ENCODE measurements around the gene USP9X.
A peak's percentile ranks its signal among the peaks of the same experiment; 100 is the strongest.
"Not testable (repeated sequence)": the region's sequence is repeated elsewhere in the genome, so short reads cannot be mapped to it uniquely, and the experiment has no call there.

The USP9X gene, protein sequence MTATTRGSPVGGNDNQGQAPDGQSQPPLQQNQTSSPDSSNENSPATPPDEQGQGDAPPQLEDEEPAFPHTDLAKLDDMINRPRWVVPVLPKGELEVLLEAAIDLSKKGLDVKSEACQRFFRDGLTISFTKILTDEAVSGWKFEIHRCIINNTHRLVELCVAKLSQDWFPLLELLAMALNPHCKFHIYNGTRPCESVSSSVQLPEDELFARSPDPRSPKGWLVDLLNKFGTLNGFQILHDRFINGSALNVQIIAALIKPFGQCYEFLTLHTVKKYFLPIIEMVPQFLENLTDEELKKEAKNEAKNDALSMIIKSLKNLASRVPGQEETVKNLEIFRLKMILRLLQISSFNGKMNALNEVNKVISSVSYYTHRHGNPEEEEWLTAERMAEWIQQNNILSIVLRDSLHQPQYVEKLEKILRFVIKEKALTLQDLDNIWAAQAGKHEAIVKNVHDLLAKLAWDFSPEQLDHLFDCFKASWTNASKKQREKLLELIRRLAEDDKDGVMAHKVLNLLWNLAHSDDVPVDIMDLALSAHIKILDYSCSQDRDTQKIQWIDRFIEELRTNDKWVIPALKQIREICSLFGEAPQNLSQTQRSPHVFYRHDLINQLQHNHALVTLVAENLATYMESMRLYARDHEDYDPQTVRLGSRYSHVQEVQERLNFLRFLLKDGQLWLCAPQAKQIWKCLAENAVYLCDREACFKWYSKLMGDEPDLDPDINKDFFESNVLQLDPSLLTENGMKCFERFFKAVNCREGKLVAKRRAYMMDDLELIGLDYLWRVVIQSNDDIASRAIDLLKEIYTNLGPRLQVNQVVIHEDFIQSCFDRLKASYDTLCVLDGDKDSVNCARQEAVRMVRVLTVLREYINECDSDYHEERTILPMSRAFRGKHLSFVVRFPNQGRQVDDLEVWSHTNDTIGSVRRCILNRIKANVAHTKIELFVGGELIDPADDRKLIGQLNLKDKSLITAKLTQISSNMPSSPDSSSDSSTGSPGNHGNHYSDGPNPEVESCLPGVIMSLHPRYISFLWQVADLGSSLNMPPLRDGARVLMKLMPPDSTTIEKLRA (N-terminal part only)

DNA sequence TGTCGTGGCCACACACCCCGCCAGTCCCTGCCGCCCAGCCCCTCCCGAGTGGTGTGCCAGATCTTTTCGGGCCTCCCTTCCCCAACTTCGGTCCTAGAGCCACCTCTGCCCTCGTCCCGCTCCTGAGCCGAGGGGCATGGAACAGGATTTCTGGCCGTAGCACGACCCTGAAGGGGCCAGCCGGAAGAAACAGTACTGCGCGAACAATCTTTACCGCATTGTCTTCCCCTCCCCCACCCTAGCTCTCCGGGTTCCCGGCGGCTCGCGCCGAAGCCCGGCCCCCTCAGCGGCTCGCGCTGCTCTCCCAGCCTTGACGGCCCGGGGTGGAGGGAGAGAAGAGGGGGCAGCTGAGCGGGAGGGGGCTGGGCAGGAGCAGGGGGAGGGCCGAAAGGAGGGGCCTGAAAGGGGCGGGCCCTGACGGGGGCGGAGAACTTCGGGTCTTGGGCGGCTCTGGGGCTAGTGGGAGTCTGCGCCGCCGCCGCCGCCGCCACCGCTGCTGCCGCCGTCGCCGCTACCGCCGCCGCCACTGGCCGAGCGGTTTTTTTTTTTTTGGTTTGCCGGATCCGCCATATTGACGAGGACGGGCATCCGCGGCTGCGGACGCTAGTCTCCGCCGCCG, at the start of gene USP9X:
Gene USP9X, plus strand, starts transcription at position 553 of the 619 bp plus-strand sequence. CDS start 38,184 bp downstream, outside the sequence.
- peak; percentile 93 for DNase-seq

DNA sequence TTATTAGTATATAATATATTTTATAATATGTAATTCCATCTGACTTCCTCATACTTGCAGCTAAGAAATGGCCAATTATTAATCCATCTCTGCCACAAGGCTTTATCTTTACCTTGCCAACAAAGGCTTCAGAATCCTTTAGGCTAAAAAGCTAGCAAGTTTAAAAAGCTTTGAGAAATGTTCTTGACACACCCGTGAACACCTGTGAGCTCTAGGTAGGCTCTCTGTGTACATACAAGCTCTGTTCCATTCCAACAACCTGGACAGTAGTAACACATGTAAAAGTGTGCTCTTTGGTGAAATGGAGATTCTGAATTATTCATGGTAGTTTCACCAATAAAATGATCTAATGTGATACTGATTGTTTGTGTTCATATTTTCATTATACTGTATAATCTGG, 49.7 kb upstream of the USP9X start:
- no peak for DNase-seq

DNA sequence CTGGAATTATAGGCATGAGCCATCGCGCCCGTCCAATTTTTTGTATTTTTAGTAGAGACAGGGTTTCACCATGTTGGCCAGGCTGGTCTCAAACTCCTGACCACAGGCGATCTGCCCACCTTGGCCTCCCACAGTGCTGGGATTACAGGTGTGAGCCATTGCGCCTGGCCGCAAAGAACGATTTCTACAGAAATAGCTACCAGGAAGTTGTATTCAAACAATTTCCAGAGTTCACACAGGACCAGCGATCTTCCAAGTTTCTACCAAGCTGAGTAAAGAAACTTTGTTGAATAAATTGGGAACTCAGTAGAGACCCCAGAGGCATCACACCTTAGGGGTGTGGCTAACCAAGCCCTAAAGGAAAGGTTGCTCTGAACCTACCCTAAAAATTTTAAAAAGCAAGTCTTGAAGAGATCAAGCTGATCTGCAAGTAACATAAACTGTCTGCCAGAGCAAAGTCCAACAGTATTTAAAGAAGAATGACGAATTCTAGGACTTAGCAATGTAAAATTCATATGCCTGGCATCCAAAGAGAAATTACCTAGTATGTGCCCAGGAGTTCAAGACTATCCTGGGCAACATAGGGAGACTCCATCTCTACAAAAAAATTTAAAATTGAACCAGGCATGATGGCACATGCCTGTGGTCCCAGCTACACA, 48.4 kb upstream of the USP9X start:
- DNase-seq = no peak

DNA sequence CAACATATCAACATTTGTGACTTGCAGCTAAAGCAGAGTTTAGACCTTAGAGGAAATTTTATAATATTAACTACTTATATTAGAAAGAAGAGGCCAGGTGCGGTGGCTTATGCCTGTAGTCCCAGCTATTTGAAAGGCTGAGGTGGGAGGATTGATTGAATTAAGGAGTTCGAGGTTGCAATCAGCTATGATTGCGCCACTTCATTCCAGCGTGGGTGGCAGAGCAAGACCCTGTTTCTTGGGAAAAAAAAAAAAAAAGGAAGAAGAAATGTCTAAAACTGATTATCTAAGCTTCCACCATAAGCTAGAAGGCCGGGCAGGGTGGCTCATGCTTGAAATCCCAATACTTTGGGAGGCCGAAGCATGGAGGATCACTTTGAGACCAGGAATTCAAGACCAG, 42.0 kb upstream of the USP9X start:
- DNase-seq = no peak

DNA sequence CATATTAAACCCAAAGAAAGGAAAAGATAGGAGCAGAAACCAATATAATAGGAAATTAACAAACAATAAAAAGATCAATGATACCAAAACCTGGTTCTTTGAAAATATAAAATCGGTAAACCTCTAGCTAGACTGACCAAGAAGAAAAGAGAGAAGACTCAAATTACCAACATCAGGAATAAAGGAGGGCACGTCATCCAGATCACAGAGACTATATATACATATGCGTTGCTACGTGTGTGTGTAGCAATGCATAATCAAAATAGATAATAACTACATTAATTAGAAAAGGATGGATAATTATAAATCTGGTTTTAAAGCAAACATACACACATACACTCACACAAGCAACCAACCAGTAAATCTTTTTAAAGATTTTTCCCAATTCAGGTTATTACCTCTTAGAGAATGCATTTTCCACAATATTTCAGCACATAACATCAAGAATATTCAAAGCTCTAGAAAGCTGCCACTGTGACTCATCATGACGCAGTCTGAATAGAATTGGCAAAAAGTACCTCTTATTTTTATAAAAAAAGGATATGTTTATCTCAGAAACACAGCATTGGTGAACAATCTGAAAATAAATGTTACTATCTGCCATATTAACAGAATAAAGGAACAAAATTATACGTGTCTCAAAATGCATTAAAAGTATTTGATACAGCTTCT, 41.4 kb upstream of the USP9X start:
- DNase-seq = no peak

DNA sequence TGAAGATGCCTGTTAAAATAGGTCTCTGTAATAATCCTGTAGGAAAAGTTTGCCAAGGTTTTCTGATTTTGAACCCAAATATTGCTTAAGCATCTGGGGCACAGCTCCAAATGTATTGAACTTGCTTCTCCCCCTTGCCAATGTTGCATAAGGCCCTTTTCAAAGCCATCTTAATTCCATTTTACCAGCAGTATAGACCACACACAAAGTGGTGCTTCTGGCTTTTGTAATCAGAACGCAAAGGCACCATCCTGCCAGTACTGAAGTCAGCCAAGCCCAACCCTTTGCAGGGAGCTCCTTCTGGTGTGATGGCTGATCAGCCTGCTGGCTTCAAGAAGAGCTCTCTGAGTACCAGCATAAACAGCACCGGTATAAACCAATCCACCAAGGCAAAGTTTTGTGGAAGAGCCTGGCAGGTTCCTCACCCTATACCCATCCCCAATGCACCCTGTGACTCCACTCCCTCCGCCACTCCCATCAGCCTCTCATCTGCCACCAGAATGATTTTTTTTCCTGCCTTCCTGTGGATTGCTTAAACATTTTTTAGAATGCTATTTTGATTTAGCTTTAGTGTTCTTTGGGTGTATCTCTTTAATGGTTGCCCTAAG, 39.2 kb upstream of the USP9X start:
- DNase-seq = peak; percentile 26

DNA sequence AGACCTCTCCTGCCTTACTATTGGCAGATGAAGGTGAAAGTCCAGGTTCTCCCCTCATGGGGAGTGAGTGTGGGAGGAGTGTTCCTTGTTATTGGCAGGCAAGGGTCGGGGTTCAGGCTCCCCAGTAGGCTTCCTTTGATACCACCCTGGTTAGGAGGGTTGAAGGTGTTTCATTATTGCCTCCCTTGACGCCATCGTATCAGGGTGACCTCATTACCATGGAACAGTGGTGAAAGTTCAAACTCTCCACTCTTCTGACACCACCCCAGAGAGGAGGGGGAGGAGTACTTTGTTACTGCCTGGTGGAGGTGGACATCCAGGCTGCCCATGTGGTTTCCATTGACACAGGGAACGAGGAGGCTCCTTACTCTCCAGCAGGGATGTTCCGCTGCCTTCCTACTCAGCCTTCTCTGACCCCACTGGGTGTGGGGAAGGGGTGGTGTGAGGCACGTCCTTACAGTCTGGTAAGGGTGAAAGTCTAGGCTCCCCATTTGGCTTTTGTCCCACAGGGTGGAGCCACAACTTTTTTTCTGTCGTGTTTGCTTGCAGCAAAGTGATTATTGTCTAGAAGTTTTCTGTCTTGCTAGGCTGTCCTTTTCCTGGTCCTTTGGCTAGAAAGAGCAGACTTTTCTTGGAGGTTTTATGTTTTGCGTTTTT, 37.2 kb upstream of the USP9X start:
- no peak for DNase-seq

DNA sequence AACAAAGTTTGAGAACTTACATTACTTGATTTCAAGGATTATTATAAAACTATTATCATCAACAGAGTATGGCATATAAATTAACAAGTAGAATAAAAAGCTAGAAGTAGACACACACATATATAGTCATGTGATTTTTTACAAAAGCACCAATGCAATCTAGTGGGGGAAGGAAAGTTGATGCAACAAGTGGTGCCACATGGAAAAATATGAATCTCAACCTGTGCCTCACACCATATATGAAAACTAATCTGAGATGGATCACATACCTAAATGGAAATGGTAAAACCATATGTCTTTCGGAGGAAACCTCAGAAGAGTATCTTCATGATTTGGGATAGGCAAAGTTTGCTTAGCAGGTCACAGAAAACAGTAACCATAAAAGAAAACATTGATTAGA, 34.9 kb upstream of the USP9X start:
- DNase-seq = no peak

DNA sequence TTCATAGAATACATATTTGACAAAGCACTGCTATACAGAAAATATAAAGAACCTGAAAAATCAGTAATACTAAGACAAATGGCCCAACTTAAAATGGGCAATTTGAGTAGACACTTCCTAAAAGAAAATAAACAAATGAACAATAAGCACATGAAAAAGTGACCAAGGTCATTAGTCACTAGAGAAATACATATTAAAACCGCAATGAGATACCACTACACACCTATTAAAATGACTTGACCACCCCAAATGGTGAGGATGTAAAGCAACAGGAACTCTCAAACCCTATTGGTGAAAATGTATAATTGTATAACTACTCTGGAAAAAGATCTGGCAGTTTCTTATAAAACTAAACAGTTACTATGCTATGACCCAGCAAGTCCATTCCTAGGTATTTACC, 34.0 kb upstream of the USP9X start:
- DNase-seq = no peak

DNA sequence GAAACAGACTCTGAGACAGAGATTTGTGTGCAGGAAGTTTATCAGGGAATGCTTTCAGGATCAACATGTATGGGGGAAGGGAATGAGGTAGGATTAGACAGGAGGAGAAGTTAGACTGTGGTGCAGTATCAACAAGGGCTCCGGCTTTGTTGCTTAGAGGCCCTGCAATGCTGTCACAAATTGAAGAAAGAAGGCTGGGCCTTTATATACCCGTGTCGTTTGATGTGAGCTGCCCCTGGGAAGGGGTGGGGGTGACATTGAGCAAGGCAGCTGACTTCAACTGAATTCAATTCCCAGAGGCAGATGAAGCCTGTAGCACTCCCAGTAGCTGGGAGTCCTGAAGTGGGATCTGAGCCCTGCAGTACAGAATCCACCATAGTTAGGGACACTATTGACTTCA, 29.5 kb upstream of the USP9X start:
- no peak for DNase-seq

DNA sequence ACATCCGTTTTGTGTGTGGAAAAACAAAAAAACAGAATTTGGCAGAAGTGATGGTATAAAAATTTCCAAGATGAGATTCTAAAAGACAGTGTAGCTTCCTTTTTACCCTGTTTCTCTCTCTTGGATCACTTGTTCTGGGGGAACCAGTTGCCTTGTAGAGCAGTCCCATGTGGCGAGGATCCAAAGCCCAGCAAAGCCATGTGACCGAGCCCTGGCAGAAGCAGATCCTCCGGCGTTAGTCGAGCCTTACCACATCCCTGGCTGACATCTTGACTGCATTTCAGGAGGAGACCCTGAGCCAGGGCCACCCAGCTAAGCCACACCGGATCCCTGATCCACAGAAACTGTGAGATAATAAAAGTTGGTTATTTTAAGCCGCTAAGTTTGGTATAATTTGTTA, 22.0 kb upstream of the USP9X start:
- not testable (repeated sequence) for DNase-seq

DNA sequence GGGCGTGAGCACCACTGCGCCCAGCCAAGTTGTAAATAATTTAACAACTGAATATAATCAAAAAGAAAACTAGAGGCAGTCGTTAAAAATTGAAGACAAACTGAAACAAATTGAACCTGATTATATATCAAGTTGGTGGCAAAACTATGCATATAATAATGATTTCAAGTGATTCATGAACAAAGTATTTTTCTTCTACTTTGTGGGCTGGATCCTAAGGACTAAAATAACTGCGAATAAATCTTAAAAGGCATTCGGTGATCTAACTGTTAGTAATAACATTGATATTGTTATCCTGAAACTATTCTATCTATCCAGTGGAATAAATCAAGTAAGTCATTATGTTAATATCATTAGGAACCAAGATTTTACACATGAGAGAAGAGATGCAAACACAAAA, 21.2 kb upstream of the USP9X start:
- no peak for DNase-seq

DNA sequence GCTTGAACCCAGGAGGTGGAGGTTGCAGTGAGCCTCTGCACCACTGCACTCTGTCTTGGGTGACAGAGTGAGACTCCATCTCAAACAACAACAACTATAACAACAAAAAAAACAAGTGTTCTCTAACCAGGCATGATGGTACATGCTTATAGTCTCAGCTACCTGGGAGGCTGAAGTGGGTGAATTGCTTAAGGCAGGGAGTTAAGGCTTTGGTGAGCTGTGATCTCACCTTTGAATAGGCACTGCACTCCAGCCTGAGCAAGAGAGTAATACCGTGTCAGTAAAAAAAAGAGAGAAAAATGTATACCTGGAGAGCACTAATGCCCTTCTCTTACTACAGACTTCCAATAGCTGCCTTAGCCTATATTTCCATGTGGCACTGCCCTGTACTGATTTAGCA, 18.9 kb upstream of the USP9X start:
- no peak for DNase-seq

DNA sequence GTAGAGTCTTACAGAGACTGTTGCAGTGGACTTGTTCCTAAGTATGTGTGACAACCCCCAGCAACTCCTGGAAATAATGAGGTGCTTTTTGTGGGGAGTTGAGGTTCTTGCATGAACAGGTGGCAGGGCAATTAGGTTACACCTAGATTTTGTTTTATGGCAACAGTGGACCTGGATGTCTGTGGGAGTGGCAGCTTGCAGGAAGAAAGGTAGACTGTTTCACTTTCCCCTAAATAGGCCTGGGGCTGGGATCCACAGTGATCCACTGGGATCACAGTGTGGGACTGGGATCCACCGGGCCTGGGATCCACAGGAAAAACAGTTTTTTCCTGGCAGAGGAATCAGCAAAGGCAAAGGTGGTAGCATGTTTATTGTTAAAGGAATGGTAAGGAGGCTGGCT, 18.3 kb upstream of the USP9X start:
- DNase-seq = no peak

DNA sequence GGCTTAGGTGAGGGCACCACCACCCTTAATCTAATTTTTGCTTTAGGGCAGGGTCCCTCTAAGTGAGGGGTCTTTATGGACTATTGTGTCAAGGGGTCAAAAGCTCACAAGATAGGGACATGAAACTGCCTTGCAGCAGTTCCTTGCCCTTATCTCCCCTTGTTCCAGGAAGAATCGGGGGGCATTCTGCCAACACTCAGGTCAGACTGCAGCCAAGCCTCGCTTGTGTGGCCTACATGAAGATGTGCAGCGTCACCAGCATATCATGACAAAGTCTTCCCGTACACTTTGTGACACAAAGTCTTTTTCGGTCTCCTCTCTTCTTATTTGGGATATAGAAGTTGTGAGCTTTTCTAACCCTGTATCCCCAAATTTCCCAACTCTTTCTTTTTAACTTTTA, 17.5 kb upstream of the USP9X start:
- DNase-seq = peak; percentile 38

DNA sequence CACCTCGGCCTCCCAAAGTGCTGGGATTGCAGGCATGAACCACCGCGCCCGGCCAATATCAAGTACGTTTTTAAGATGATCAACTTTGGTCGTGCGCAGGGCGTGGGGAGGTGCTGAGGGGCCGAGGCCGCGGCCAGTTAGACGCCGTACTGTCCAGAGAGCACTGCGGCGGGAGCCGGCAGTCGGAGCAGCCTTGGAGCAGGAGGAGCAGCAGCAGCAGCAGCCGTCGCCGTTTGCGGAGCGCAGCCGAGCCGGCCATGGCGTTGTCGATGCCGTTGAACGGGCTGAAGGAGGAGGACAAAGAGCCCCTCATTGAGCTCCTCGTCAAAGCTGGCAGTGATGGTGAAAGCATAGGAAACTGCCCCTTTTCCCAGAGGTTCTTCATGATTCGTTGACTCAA, 8.5 kb upstream of the USP9X start:
- no peak for DNase-seq

DNA sequence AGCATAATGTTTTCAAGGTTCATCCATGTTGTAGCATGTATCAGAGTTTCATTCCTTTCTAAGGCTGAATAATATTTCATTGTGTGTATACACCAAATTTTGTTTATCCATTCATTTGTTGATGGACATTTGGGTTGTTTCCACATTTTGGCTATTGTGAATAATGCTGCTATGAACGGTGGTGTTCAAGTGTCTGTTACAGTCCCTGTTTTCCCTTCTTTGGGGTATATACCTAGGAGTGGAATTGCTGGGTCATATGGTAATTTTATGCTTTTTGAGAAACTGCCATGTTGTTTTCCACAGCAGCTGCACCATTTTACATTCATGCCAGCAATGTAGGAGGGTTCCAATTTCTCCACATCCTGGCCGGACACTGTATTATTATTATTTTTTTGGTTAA, 3.4 kb upstream of the USP9X start:
- no peak for DNase-seq

DNA sequence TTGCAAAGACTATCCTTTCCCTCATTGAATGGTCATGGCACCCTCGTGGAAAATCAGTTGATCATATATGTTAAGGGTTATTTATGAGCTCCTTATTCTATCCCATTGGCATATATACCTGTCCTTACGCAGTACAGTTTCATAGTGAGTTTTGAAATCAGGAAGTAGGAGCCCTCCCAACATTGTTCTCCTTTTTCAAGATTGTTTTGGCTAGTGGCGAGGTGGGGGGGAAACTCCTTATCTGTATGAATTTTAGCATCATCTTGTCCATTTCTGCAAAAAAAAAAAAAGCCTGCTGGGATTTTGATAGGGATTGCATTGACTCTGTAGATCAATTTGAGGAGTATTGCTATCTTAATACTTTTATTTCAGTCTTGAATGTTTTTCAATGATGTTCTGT, 2.5 kb upstream of the USP9X start:
- DNase-seq = peak; percentile 82

DNA sequence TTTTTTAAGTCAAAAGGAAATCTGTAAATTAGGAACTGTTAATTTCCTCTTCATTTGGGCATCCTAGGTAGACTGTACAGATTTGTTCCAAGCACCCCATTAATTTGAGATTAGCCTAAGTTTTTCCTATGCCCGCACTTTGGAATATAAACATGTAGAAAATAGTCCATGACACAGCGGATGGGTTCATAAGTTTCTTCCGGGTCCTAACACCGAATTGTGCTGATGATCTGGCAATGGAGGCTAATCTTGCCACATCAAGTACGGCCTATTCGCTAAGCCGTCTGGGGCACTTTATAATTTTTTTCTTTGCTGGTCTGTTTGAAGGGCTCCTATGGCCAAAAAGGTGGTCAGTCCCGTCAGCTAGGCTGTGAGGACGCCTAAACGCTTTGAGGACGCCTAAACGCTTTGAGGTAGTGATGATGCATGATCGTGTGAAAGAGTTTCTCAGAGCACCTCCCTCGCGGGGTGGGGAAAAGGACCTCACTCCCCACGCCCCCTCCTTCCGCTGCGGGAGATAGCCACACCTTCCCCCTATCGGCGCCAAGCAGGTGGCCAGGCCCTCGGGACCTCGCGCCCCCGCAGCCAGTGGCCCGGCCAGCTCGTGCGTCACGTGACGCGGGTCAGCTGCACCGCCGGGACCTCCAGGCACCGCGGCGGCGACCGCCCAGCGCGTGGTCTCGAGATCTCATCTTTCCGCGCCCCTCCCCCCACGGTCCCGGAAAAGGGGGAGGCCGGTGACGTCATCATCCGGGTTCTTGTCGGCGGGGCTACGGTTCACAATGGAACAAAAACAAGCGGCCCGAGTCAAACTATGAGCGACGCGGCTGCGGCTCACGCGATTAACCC, 977 bp upstream of the USP9X start:
- peak; percentile 98 for DNase-seq

DNA sequence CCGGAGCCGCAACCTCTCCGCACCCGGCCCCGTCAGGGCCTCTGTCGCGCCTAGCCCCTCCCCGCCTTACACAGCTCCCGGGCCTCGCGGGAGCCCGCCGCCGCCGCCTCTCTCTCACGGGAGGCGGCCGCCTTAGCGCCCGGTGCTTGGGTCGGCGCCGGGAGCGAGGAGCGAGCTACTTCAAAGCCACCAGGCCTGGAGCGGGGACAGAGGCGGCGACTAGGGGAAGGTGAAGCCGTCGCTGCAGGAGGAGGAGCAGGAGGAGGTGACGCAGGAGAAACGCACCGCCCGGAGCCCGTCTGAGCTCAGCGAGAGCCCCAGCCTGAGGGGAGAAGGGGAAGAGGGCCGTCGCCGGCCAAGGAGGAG, 250 bp downstream of the USP9X start:
- peak; percentile 66 for DNase-seq
